SU-DHL-6 (cell line): ENCODE measurements around the gene DENND5B.

Experiments used
- EZH2phosphoT487 ChIP-seq: fragments of 200-600 bp; sonication (generic), shearing (Covaris generic); conservative IDR thresholded peaks from 2 replicates; pipeline ENCODE4 v1.6.1; 2018; ENCODE audit warnings: mild to moderate bottlenecking, antibody characterized with exemption, low read length, moderate library complexity, mixed read lengths
- TF ChIP-seq, protein P1 (sequence below): fragments of 200-600 bp; sonication (generic); IDR thresholded peaks from one replicate; pipeline ENCODE4 v1.5.1; 2017; ENCODE audit warnings: antibody characterized with exemption, mild to moderate bottlenecking, low read length, moderate library complexity; ENCODE audit not compliant: insufficient read depth, poor library complexity, severe bottlenecking

- TF ChIP-seq, protein P1, sequence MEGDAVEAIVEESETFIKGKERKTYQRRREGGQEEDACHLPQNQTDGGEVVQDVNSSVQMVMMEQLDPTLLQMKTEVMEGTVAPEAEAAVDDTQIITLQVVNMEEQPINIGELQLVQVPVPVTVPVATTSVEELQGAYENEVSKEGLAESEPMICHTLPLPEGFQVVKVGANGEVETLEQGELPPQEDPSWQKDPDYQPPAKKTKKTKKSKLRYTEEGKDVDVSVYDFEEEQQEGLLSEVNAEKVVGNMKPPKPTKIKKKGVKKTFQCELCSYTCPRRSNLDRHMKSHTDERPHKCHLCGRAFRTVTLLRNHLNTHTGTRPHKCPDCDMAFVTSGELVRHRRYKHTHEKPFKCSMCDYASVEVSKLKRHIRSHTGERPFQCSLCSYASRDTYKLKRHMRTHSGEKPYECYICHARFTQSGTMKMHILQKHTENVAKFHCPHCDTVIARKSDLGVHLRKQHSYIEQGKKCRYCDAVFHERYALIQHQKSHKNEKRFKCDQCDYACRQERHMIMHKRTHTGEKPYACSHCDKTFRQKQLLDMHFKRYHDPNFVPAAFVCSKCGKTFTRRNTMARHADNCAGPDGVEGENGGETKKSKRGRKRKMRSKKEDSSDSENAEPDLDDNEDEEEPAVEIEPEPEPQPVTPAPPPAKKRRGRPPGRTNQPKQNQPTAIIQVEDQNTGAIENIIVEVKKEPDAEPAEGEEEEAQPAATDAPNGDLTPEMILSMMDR, result no peak
- TF ChIP-seq EZH2phosphoT487, result no peak
These were observed 150.8 kb downstream of the DENND5B start for GRCh38 chr12:31440134-31440533.
